Measurements from ENCODE around the gene LAMC2.

- TF ChIP-seq CTCF (IDR thresholded peaks at IDR 0.05) (no peak), EZH2 (IDR thresholded peaks at IDR 0.05) (no peak), EZH2phosphoT487 (IDR thresholded peaks at IDR 0.05) (no peak)
Measured at GRCh38 chr1:183244466-183244865, 58.4 kb downstream of the LAMC2 start.

All from neural progenitor cell (in vitro differentiated cells).